ENCODE data around the gene GAL3ST2. TPM values are rescaled to one million over a fixed set of nuclear protein-coding genes. Genes with fewer than 3 reads are reported as not detected.
"Not testable (repeated sequence)": the region's sequence is repeated elsewhere in the genome, so short reads cannot be mapped to it uniquely, and the experiment has no call there.

GAL3ST2 gene
- total RNA-seq, 2 donors from 2014 or later: 0.49 to 2.2 TPM

GRCh38 chr2:241798631-241799521 lies 22.3 kb downstream of the GAL3ST2 start:
- Histone ChIP-seq H3K4me3 (no peak overlapping the region), H3K27ac (no peak overlapping the region), H3K9me3 (no peaks in the 10 kb centered on the region), H3K27me3 (replicated peaks; ENCODE audit: insufficient read depth) (no peaks in the 10 kb centered on the region), H3K4me1 (ENCODE audit: control insufficient read depth in 1 of 2, low read depth in 2 of 2) (peaks cover 0 to 13% of the 10 kb centered on the region in 2 donors), H3K36me3 (no peaks in the 10 kb centered on the region)
- DNase-seq (ENCODE audit: low spot score) (no peak), ATAC-seq (ENCODE audit: insufficient number of reproducible peaks, low FRiP score, low read depth) (no peak)
- TF ChIP-seq CTCF (IDR thresholded peaks at IDR 0.05): no peak

DNA sequence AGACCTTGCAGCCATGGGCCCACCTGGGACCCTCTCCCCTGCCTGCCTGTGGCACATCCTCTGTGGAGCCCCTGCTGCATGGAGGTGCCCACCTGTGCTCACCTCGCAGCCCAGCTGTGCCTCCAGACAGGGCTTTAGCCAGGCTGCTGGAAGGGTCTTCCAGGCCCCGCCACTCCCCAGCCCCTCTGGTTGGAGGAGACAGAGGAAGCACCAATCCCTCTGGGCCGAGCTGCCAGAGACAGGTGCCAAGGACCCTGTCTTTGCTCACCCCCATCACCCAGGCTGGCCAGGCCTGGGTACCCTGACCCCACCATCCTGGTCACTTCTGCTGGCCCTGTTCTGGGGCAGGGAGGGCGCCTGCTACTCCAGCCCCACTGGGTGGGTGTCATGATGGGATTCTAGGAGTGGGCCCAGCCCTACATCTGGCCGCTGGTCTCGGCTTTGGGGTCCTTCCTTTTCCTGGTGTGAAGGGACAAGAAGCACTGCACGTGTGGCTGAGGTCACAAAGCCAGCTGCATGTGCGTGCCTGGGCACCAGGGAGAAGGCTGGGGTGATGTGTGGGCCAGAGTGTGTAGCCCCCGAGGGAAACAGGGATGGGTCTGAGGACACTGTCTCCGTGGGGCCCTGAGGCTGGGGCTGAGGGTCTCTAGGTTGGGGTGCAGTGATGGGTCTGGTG lies 23.0 kb downstream of the GAL3ST2 start:
- ATAC-seq (ENCODE audit: insufficient number of reproducible peaks, low FRiP score, low read depth) (no peak), DNase-seq (ENCODE audit: low spot score) (no peak)
- no peak for TF ChIP-seq CTCF (IDR thresholded peaks at IDR 0.05)
- Histone ChIP-seq H3K36me3 (no peaks in the 10 kb centered on the region), H3K4me3 (no peak overlapping the region), H3K9me3 (no peaks in the 10 kb centered on the region), H3K4me1 (ENCODE audit: control insufficient read depth in 1 of 2, low read depth in 2 of 2) (peaks cover 3 to 21% of the 10 kb centered on the region in 2 donors), H3K27ac (no peak overlapping the region), H3K27me3 (replicated peaks; ENCODE audit: insufficient read depth) (no peaks in the 10 kb centered on the region)

- H3K4me3 ChIP-seq; H3K9me3 ChIP-seq; H3K27me3 ChIP-seq (replicated peaks; ENCODE audit: insufficient read depth); ATAC-seq (ENCODE audit: insufficient number of reproducible peaks, low FRiP score, low read depth); DNase-seq (ENCODE audit: low spot score); H3K36me3 ChIP-seq; H3K27ac ChIP-seq: not testable (repeated sequence)
- peaks cover 3 to 24% of the 10 kb centered on the region in 2 donors for H3K4me1 ChIP-seq (ENCODE audit: control insufficient read depth in 1 of 2, low read depth in 2 of 2)
Observed at GRCh38 chr2:241800198-241800903, 23.7 kb downstream of the GAL3ST2 start.

DNA sequence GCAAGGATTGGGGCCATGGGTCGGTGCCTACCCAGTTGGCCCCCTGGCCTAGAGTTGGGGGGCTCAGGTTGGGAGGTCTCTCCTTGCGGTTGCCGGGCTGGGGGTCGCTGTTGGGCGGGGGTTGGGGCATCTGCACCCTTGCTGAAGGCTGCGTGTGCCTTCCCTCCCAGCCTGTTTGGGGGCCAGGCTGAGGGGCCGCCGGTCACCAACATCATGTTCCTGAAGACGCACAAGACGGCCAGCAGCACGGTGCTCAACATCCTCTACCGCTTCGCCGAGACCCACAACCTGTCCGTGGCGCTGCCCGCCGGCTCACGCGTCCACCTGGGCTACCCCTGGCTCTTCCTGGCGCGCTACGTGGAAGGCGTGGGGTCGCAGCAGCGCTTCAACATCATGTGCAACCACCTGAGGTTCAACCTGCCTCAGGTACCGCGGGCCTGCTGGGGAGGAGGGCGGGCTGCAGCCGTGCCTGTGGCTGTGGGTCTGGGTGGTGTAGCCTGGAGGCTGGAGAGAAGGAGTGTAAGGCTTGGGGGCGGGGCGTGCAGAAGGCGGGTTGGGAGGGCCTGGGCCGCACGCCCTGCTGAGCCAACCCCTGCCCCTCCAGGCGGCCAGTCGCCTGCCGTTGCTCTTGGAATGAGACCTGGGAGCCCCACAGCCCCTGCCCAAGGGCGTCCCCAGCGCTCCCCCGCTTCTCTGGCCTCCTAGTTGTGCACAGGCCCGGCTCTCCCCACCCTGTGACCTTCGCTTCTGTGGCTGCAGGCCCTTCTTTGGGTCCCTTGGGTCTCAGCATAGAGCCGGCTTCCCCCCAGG lies 25.2 kb downstream of the GAL3ST2 start:
- no peak for DNase-seq (ENCODE audit: low spot score)
- ATAC-seq (ENCODE audit: insufficient number of reproducible peaks, low FRiP score, low read depth): no peak
- Histone ChIP-seq H3K27ac (no peak overlapping the region), H3K4me3 (no peak overlapping the region), H3K27me3 (replicated peaks; ENCODE audit: insufficient read depth) (no peaks in the 10 kb centered on the region), H3K9me3 (no peaks in the 10 kb centered on the region), H3K36me3 (no peaks in the 10 kb centered on the region), H3K4me1 (ENCODE audit: control insufficient read depth in 1 of 2, low read depth in 2 of 2) (peaks cover 3 to 24% of the 10 kb centered on the region in 2 donors)
- no peak for TF ChIP-seq CTCF (IDR thresholded peaks at IDR 0.05)

All from thoracic aorta (tissue), 2 donors.